SK-N-SH treated with all-trans-retinoic acid at 6 μM for 48 hours (cell line): Measurements from ENCODE around the gene SLC25A6.
A peak's percentile ranks its signal among the peaks of the same experiment; 100 is the strongest.

ENCODE experiments used
- ATAC-seq: fragments of 200-7000 bp; cut with Tn5 transposase; 3 replicates; pipeline ENCODE4 v1.9.1; 2020; ENCODE audit warnings: mild to moderate bottlenecking, moderate library complexity
- ARNTL ChIP-seq: fragments of 450-650 bp; formaldehyde crosslinking; IDR thresholded peaks from 2 replicates; pipeline ENCODE4 v1.5.0; 2020; ENCODE audit warnings: low read depth, mild to moderate bottlenecking, moderate library complexity, borderline replicate concordance
- BACH2 ChIP-seq: fragments of 250-450 bp; sonication (Bioruptor Pico); IDR thresholded peaks from 2 replicates; pipeline ENCODE4 v1.9.0; 2021; ENCODE audit warnings: mild to moderate bottlenecking, borderline replicate concordance
- CSDC2 ChIP-seq: fragments of 250-450 bp; sonication (Bioruptor Pico); IDR thresholded peaks from 2 replicates; pipeline ENCODE4 v1.5.0; 2020; ENCODE audit warnings: mild to moderate bottlenecking, moderate library complexity
- CSRNP3 ChIP-seq: fragments of 250-450 bp; sonication (Bioruptor Pico); IDR thresholded peaks from 2 replicates; pipeline ENCODE4 v1.5.1; 2021; ENCODE audit warnings: mild to moderate bottlenecking, moderate library complexity
- ESRRG ChIP-seq: fragments of 250-450 bp; sonication (Bioruptor Pico); IDR thresholded peaks from 2 replicates; pipeline ENCODE4 v1.6.1; 2021; ENCODE audit warnings: mild to moderate bottlenecking
- GLIS3 ChIP-seq: fragments of 250-450 bp; sonication (Bioruptor Pico); IDR thresholded peaks from 2 replicates; pipeline ENCODE4 v1.5.0; 2020; ENCODE audit warnings: mild to moderate bottlenecking, moderate library complexity
- ISL1 ChIP-seq: fragments of 250-450 bp; sonication (Bioruptor Pico); IDR thresholded peaks from 2 replicates; pipeline ENCODE4 v2.1.2; 2022; ENCODE audit warnings: mild to moderate bottlenecking, moderate library complexity
- PPARA ChIP-seq: fragments of 250-450 bp; sonication (Bioruptor Pico); IDR thresholded peaks from 2 replicates; pipeline ENCODE4 v1.5.0; 2020; ENCODE audit warnings: mild to moderate bottlenecking, borderline replicate concordance
- RARB ChIP-seq: fragments of 250-450 bp; sonication (Bioruptor Pico); IDR thresholded peaks from 2 replicates; pipeline ENCODE4 v1.8.0; 2021; ENCODE audit warnings: mild to moderate bottlenecking, moderate library complexity
- SNAI2 ChIP-seq: fragments of 250-450 bp; sonication (Bioruptor Pico); IDR thresholded peaks from 2 replicates; pipeline ENCODE4 v1.5.0; 2020; ENCODE audit warnings: mild to moderate bottlenecking, moderate library complexity
- TCF4 ChIP-seq: fragments of 250-450 bp; sonication (Bioruptor Pico); IDR thresholded peaks from 2 replicates; pipeline ENCODE4 v1.8.0; 2021; ENCODE audit warnings: mild to moderate bottlenecking, moderate library complexity, borderline replicate concordance
- TOX ChIP-seq: fragments of 250-450 bp; sonication (Bioruptor Pico); IDR thresholded peaks from 2 replicates; pipeline ENCODE4 v1.8.0; 2021; ENCODE audit warnings: mild to moderate bottlenecking, moderate library complexity, borderline replicate concordance
- ZC3H10 ChIP-seq: fragments of 250-450 bp; sonication (Bioruptor Pico); IDR thresholded peaks from 2 replicates; pipeline ENCODE4 v1.5.1; 2021; ENCODE audit warnings: mild to moderate bottlenecking, moderate library complexity
- ZFP3 ChIP-seq: fragments of 250-450 bp; sonication (Bioruptor Pico); IDR thresholded peaks from 2 replicates; pipeline ENCODE4 v1.5.0; 2020; ENCODE audit warnings: mild to moderate bottlenecking, moderate library complexity
- ZFP30 ChIP-seq: fragments of 450-650 bp; formaldehyde crosslinking; IDR thresholded peaks from 2 replicates; pipeline ENCODE4 v1.5.0; 2022; ENCODE audit warnings: mild to moderate bottlenecking, moderate library complexity
- ZNF8 ChIP-seq: fragments of 450-650 bp; formaldehyde crosslinking; IDR thresholded peaks from 2 replicates; pipeline ENCODE4 v1.5.0; 2020; ENCODE audit warnings: mild to moderate bottlenecking, moderate library complexity
- TF ChIP-seq, protein P1 (sequence below): fragments of 250-450 bp; sonication (Bioruptor Pico); IDR thresholded peaks from 2 replicates; pipeline ENCODE4 v1.5.0; 2020; ENCODE audit warnings: mild to moderate bottlenecking, moderate library complexity
- TF ChIP-seq, protein P2 (sequence below): fragments of 250-450 bp; sonication (Bioruptor Pico); IDR thresholded peaks from 2 replicates; pipeline ENCODE4 v1.8.0; 2020; ENCODE audit warnings: mild to moderate bottlenecking, moderate library complexity, borderline replicate concordance

Gene SLC25A6

GRCh38 chrX:1392376-1393068 is 609 bp upstream of the SLC25A6 start:
- TF ChIP-seq TOX (CRISPR knock-in tag) (no peak), ESRRG (CRISPR knock-in tag) (peak; percentile 99), BACH2 (CRISPR knock-in tag) (no peak), ZFP3 (peak; percentile 59; the same call in 1 of the 2 replicates), ZFP30 (CRISPR knock-in tag) (no peak), SNAI2 (CRISPR knock-in tag) (no peak; the same call in 1 of the 2 replicates), RARB (CRISPR knock-in tag) (no peak), CSRNP3 (CRISPR knock-in tag) (no peak), CSDC2 (CRISPR knock-in tag) (0 out of 2 replicates have a peak, but pooled peaks have one; percentile 57)
- TF ChIP-seq, protein P1, sequence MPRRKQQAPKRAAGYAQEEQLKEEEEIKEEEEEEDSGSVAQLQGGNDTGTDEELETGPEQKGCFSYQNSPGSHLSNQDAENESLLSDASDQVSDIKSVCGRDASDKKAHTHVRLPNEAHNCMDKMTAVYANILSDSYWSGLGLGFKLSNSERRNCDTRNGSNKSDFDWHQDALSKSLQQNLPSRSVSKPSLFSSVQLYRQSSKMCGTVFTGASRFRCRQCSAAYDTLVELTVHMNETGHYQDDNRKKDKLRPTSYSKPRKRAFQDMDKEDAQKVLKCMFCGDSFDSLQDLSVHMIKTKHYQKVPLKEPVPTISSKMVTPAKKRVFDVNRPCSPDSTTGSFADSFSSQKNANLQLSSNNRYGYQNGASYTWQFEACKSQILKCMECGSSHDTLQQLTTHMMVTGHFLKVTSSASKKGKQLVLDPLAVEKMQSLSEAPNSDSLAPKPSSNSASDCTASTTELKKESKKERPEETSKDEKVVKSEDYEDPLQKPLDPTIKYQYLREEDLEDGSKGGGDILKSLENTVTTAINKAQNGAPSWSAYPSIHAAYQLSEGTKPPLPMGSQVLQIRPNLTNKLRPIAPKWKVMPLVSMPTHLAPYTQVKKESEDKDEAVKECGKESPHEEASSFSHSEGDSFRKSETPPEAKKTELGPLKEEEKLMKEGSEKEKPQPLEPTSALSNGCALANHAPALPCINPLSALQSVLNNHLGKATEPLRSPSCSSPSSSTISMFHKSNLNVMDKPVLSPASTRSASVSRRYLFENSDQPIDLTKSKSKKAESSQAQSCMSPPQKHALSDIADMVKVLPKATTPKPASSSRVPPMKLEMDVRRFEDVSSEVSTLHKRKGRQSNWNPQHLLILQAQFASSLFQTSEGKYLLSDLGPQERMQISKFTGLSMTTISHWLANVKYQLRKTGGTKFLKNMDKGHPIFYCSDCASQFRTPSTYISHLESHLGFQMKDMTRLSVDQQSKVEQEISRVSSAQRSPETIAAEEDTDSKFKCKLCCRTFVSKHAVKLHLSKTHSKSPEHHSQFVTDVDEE (CRISPR knock-in tag): peak; percentile 57; the same call in 1 of the 2 replicates
- TF ChIP-seq, all 23 proteins: peak for 4
- peak; percentile 69 for ATAC-seq

DNA sequence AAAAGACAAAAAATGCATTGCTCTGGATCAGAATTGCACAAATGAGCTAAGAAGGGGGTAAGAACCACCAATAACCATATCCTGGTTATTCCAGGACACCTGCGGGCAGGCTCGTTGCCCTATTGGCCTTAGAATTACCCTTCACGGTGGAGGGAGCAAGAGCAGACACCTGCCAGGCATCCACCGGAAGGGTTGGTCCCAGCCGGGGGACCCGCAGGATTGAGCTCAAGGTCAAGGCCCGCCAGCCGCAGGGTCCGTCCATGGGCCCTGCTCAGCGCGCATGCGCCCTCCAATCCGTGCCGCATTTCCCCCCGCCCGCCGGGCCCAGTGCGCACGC is 575 bp downstream of the SLC25A6 start:
- TF ChIP-seq ZC3H10 (CRISPR knock-in tag): no peak
- no peak for TF ChIP-seq TCF4 (CRISPR knock-in tag)
- no peak for TF ChIP-seq ISL1 (CRISPR knock-in tag)
- ATAC-seq: no peak

- TF ChIP-seq, protein P1 (CRISPR knock-in tag): no peak
- TF ChIP-seq ZC3H10 (CRISPR knock-in tag) (no peak), ZNF8 (no peak), ZFP3 (no peak)
- ATAC-seq: no peak
These were observed 1.1 kb downstream of the SLC25A6 start for GRCh38 chrX:1390621-1391369.

DNA sequence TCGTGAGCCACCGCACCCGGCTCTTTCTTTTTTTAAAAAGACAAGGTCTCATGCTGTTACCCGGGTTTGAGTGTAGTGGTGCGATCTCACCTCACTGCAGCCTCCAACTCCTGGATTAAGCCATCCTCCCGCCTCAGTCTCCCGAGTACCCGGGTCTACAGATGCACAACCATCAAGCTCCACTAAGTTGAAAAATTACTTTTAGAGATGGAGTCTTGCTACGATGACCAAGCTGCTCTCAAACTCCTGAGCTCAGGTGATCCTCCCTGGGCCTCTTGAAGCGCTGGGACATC is 2.0 kb downstream of the SLC25A6 start:
- TF ChIP-seq GLIS3 (CRISPR knock-in tag): no peak
- TF ChIP-seq, protein P2, sequence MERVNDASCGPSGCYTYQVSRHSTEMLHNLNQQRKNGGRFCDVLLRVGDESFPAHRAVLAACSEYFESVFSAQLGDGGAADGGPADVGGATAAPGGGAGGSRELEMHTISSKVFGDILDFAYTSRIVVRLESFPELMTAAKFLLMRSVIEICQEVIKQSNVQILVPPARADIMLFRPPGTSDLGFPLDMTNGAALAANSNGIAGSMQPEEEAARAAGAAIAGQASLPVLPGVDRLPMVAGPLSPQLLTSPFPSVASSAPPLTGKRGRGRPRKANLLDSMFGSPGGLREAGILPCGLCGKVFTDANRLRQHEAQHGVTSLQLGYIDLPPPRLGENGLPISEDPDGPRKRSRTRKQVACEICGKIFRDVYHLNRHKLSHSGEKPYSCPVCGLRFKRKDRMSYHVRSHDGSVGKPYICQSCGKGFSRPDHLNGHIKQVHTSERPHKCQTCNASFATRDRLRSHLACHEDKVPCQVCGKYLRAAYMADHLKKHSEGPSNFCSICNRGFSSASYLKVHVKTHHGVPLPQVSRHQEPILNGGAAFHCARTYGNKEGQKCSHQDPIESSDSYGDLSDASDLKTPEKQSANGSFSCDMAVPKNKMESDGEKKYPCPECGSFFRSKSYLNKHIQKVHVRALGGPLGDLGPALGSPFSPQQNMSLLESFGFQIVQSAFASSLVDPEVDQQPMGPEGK (CRISPR knock-in tag): no peak
- TF ChIP-seq ARNTL (CRISPR knock-in tag): no peak
- TF ChIP-seq CSDC2 (CRISPR knock-in tag): no peak
- TF ChIP-seq TOX (CRISPR knock-in tag): no peak
- TF ChIP-seq ZNF8: no peak
- no peak for TF ChIP-seq PPARA (CRISPR knock-in tag)
- ATAC-seq: no peak
